ENCODE results near the gene ZFP62.
"Not testable (repeated sequence)": the region's sequence is repeated elsewhere in the genome, so short reads cannot be mapped to it uniquely, and the experiment has no call there.

Gene ZFP62

GRCh38 chr5:180860887-180861822, at the start of gene ZFP62:
TSS of gene ZFP62 (minus strand) at chr5:180861276. CDS start at chr5:180861219, 57 bp downstream.
- DNase-seq (ENCODE audit: low spot score), result peak; percentile 98

- DNase-seq (ENCODE audit: low spot score), result no peak
These were observed 49.7 kb upstream of the ZFP62 start for GRCh38 chr5:180910735-180911134.

GRCh38 chr5:180910182-180910581, 49.1 kb upstream of the ZFP62 start:
- DNase-seq (ENCODE audit: low spot score), result no peak

DNA sequence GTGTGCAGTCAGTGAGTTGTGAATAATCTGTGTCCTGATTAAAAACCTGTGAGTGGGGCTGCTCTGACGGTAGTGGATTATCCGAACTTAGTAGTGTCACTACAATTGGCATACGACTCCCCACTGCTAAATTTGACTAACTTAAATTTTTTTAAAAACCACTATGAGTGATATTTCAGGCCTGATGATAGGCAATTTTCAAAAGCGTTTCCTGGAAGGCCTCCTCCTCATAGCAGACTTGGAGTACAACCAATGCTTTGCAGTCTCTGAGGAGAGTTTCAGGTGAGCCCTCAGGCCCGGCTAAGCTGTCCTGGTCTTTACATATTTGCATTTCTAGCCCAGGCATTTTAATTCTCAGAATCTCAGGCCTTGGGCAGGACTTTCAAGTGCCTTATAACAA, 48.7 kb upstream of the ZFP62 start:
- DNase-seq (ENCODE audit: low spot score), result no peak

GRCh38 chr5:180908998-180909731, 48.1 kb upstream of the ZFP62 start:
- DNase-seq (ENCODE audit: low spot score), result no peak

DNA sequence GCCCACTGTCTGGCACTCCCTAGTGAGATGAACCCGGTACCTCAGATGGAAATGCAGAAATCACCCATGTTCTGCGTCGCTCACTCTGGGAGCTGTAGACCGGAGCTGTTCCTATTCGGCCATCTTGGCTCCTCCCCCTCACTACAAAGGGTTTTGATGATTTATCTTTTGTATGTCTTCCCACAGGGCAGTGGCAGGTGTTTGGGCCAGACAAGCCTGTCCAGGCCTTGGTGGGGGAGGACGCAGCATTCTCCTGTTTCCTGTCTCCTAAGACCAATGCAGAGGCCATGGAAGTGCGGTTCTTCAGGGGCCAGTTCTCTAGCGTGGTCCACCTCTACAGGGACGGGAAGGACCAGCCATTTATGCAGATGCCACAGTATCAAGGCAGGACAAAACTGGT, 47.3 kb upstream of the ZFP62 start:
- DNase-seq (ENCODE audit: low spot score), result no peak

DNA sequence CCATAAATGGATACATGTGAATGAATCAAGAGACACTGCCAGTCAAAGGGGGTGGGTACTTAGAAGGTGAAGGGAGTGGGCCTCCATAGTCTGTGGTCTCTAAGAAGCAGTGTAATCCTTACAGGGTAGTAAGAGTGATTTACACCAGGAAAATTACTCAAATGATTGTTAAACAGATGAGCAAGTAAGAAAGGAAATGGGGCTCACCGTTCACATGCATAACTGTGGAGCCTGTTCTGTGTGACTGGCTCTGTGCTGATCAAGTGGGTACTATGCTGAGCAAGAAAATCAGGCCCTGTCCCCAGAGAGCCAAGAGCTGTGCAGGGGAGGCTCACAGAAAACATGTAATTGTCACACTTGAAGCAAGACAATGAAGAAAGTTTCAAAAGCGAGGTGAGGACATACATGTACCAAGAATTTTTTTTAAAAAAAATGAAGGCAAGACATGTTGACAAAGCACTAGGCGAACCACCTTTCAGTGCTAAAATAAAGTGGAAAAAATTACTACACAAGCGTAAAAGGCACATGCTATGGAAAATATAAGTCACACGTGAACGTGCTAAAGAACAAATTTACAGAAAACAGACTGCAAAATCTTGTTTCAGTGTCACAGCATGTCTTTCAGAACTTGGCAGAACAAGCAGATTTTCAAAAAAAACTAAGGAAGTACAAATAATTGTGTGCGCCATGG, 40.4 kb upstream of the ZFP62 start:
- DNase-seq (ENCODE audit: low spot score), result no peak

DNA sequence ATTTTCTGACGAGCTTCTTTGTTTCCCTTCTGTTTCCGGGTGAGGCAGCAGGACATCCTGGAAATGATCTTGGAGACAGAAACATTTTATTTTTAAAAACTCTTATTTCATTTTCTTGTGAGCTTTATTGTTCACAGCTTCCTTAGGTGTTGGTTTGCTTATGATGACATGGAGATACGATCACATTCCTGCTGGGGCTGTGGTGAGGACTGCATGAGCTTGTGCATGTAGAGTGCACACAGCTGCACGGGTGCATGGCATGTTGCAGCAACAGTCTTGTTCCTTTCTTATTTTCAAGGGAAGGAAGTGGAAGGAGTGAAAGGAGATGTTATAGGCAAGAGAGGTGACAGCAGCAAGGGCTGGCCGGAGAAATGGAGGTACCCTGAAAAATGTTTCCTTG, 39.1 kb upstream of the ZFP62 start:
- DNase-seq (ENCODE audit: low spot score), result no peak

DNA sequence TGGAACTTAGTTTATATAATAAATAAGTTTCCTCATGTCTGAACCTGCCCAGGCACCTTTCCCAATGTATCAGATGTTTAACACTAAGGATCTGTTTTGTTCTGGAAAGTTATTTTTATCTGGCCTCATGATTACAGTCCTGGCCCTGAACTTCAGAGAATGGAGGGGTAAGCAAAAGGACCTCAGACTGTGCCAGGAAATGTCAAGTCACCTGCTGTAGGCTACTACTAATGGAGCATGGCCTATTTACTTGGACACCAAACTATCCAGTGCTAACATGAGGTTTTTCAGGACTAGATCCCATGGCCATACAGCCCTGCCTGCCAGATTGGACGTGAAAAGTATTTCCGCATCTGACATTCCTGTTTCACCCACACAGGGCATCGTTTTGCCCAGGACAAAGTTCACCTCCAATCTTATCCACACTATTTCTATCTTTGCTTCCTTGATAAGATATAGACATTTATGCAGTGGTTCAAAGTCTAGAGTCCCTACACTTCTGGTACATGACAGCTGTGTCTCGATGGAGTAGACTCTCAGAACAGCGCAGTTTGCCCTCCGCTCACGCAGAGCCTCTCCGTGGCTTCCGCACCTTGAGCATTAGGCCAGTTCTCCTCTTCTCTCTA, 37.7 kb upstream of the ZFP62 start, which contains the start of gene BTNL8:
Gene BTNL8 (plus strand): TSS at position 539 of the 626 bp plus-strand sequence. CDS start 152 bp downstream, outside the sequence.
- no peak for DNase-seq (ENCODE audit: low spot score)

DNA sequence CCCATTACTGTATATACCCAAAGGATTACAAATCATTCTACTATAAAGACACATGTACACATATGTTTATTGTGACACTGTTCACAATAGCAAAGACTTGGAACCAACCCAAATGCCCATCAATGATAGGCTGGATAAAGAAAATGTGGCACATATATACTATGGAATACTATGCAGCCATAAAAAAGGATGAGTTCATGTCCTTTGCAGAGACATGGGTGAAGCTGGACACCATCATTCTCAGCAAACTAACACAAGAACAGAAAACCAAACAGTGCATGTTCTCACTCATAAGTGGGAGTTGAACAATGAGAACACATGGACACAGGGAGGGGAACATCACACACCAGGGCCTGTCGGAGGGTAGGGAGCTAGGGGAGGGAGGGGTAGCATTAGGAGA, 34.3 kb upstream of the ZFP62 start:
- not testable (repeated sequence) for DNase-seq (ENCODE audit: low spot score)

DNA sequence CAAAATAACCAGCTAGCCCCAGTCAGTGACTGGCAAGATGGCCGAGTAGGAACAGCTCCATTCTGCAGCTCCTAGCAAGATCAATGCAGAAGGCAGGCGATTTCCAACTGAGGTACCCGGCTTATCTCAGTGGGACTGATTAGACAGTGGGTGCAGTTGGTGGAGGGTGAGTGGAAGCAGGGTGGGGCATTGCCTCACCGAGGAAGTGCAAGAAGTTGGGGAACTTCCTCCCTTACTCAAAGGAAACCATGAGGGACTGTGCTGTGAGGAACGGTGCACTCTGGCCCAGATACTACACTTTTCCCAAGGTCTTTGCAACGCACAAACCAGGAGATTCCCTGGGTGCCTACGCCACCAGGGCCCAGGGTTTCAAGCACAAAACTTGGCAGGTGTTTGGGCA, 28.3 kb upstream of the ZFP62 start:
- DNase-seq (ENCODE audit: low spot score), result no peak

GRCh38 chr5:180885845-180886529, 24.9 kb upstream of the ZFP62 start:
- peak; percentile 78 for DNase-seq (ENCODE audit: low spot score)

GRCh38 chr5:180875860-180876426, 14.9 kb upstream of the ZFP62 start:
- no peak for DNase-seq (ENCODE audit: low spot score)

- DNase-seq (ENCODE audit: low spot score), result no peak
These were observed 13.9 kb upstream of the ZFP62 start for GRCh38 chr5:180874804-180875582.

DNA sequence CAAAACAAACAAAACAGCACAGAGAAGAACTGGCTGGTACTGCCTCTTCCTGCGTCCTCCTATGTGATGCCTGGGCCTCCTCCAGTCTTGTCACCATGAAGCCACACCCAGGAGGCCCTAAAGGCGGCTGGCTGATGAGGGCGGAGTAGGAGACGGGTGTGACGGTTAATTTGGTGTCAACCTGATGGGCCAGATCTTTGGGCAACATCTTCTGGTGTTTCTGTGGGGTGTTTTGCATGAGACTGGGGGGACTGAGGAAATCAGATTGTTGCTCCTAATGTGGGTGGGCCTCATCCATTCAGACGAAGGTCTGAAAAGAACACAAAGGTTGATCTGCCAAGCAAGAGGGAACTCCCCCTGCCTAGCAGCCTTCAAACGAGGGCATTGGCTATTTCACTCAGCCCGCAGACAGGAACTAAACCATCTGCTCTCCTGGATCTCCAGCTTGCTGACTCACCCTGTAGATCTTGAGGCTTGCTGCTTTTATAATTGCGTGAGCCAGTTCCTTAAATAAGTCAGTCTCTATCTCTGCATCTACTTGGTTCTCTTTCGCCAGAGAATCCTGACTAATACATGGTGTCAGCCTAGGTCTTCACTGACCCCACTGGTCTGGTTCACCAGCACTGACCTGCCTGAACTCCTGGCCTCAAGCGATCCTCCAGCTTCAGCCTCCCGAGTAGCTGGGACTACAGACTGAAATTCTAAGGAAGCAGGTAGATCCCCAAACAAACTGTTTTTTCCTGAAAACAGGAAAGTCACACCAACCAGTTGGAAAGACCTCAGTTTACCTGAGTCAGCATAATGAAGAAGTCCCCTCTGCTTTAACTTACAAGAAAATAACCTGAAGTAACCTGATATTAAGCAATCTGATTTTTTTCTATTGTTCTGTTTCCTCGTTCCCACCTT, 12.8 kb upstream of the ZFP62 start:
- peak; percentile 36 for DNase-seq (ENCODE audit: low spot score)

DNA sequence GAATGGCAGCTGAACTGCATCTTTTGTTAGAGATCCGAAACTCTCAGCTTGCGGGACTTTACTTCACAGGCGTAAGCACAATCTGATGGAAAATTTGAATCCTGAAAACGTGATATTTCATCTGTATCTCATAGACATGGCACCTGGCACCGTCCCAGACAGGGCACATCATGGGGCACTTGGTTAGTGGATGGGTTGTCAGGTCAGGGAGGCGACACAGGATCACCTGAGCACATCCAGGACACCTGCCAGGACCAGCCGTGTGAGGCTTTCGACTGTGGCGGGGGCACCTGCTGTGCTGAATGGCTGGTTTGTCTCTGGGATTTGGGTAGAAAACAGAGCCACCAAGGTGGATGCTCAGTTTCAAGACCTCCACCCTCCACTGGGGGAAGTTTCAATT, 11.3 kb upstream of the ZFP62 start:
- DNase-seq (ENCODE audit: low spot score), result no peak

- no peak for DNase-seq (ENCODE audit: low spot score)
These were observed 9.4 kb upstream of the ZFP62 start for GRCh38 chr5:180870276-180871068.

DNA sequence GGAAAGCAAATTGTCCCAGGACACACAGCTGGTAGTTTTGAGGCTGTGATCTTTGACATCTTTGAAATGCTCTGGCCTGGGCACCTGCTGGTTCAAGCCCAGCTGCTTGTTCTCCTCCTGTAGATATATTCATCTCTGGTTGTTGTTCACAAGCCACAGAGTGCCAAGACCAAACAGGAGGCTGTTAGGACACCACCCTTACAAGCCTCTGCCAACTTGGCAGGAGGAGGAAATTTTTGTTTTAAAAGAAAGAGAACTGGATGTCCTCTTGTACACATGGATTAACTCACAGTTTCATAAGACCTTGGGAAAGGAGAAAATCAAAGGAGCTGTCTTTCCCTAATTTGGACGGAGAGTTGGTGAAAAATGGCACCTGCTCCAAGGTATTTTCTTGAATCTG, 8.5 kb upstream of the ZFP62 start:
- no peak for DNase-seq (ENCODE audit: low spot score)

All from SW480 (cell line).